GM19463 (cell line): ENCODE measurements around the gene NTF4.
A peak's percentile ranks its signal among the peaks of the same experiment; 100 is the strongest.
"Not testable (repeated sequence)": the region's sequence is repeated elsewhere in the genome, so short reads cannot be mapped to it uniquely, and the experiment has no call there.

Experiments used
- ATAC-seq: cut with Tn5 transposase; IDR thresholded peaks from one replicate; pipeline ENCODE4 v1.9.1; 2021; ENCODE audit warnings: mild to moderate bottlenecking, moderate library complexity; ENCODE audit not compliant: unreplicated experiment

The NTF4 gene

GRCh38 chr19:49024233-49024632 is 40.4 kb downstream of the NTF4 start, which contains the start of gene CGB3:
CGB3 (minus strand) TSS chr19:49024333; CDS start chr19:49023971, 362 bp downstream.
- ATAC-seq = not testable (repeated sequence)

GRCh38 chr19:49022116-49022515 is 42.5 kb downstream of the NTF4 start:
- ATAC-seq = no peak

GRCh38 chr19:49020931-49021895 is 43.4 kb downstream of the NTF4 start:
- ATAC-seq = no peak

- no peak for ATAC-seq
Observed at GRCh38 chr19:49020342-49020741, 44.3 kb downstream of the NTF4 start.

- no peak for ATAC-seq
Observed at GRCh38 chr19:49019242-49019932, 45.2 kb downstream of the NTF4 start.

GRCh38 chr19:49018388-49019241 is 46.0 kb downstream of the NTF4 start:
- ATAC-seq = not testable (repeated sequence)

- ATAC-seq = peak; percentile 48
Observed at GRCh38 chr19:49017666-49018351, 46.8 kb downstream of the NTF4 start.

GRCh38 chr19:49017041-49017665 is 47.5 kb downstream of the NTF4 start, which contains the start of gene LHB:
LHB (minus strand) TSS chr19:49017091; CDS start chr19:49017081, 10 bp downstream.
- ATAC-seq = no peak

- no peak for ATAC-seq
Observed at GRCh38 chr19:49016067-49016839, 48.4 kb downstream of the NTF4 start.

GRCh38 chr19:49014870-49015255 is 49.8 kb downstream of the NTF4 start:
- no peak for ATAC-seq

- no peak for ATAC-seq
Observed at GRCh38 chr19:49014123-49014869, 50.3 kb downstream of the NTF4 start.

- no peak for ATAC-seq
Observed at GRCh38 chr19:49011194-49011593, 53.4 kb downstream of the NTF4 start.
